NCI-H146 (cell line): Measurements from ENCODE around the gene VWC2.

ENCODE experiments used
- DNase-seq: peaks from one replicate; lab custom pipeline; 2025; lab: John Stamatoyannopoulos, UW

VWC2 gene

DNA sequence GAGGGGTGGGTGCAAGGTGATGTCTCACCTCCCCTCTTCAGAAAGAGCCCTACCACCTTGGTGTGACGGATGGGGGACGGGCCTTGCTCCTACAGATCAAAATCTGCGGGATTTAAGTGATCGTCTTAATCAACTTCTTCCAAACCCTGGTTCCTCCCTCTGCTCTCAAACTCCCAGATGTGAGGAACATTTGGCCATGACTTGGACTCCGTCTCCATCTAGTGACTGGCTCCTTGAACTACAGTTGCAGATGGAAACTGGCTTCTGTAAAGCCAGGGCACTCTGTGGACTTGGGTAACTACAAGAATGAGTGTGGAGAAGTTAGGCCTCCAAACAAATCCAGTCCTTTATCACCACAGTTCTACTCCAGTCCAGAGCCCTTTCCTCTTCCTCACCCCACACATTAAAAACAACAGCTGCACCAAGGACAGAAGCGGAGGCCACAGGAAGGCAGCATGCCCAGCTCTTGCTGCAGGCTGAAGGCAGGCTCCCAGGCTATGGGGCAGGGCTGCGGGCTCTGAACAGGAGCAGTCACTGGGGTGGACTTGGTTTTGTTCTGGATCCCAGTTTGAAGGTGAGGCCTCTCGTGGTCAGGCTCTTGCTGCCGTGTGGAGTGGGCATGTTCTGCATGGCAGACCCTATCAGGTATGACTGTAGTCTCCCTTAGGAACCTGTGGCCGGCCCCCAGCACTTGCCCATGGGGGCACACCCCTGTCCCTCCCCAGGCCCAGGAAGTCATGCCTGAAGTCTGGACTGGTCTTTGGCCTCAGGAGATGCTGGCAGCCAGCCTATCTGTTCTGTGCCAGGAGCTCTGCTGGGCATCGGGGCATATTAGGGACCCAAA, 79.4 kb downstream of the VWC2 start:
- DNase-seq = peak; percentile 12

DNA sequence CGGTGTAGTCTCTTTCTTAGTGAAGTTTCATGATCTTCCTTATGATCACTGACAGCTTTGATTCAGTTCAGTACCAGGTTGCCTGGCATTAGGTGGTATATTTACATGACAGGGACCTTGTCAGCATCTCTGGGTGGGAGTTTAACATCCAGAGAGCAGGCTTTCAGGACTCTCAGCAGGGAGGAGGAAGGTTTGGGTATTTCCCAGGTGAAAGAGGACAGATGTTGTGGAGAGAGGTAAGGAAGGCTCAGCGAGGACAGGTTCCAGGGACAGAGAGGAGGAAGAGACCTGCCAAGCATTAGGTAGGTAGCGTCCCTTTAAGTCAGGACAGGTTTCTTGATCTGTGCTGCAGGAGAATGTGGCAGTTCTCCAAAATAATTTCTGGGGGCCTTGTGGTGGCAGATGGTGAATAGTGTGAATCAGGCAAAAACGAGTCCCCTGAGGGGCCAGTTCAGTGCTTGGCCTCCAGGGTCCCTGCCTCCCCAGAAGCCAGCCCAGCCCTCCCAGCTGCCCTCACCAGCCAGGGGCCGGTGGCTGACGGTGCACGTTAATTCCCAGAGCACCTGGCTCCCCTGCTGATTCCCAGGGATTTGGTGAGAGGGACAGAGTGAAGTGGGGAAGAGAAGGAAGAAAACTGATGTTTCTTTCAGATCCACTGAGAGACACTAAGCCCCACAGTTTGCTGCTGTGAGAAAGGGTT, 82.0 kb downstream of the VWC2 start:
- DNase-seq = no peak

DNA sequence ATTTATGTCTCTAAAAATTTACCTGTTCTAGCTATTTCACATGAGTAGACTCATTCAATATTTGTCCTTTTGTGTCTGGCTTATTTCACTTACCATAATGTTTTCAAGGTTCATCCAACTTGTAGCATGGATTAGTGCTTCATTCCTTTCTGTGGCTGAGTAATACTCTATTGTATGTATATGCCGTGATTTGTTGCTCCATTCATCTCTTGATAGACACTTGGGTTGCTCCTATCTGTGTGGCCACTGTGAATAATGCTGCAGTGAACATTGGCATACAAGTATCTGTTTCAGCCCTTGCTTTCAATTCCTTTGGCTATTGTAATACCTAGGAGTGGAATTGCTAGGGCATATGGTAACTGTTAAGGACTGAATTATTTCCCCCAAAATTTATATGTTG, 86.9 kb downstream of the VWC2 start:
- no peak for DNase-seq

DNA sequence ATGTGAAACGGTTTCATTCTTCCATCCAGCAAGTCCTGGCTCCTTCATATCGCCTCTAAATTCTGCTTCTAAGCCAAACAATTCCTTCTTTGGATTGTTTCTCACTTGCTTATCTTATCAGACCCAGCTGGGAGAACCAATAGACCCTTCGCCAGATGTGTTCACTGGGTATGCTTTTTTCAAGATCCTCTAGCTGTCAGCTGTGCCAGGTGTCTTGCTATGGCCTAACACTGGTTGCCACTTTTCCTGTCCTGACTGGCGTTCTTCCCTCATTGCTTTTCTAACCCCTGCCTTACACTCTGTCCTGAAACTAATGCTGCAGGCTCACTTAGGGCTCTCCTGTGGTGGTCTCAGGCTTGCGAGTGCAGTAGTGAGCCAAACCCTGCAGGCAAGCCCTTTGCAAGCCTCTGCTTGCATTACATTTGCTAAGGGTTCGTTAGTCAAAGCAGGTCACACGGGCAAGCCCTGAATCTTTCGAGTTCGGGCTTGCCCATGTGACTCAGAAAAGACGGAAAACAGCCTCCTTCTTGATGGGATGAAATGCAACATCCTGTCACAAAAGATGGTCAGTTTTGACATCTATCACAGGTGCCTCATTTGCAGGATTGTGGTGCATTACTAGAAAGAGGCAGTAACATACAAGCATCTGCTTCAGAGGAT, 92.8 kb downstream of the VWC2 start:
- no peak for DNase-seq

DNA sequence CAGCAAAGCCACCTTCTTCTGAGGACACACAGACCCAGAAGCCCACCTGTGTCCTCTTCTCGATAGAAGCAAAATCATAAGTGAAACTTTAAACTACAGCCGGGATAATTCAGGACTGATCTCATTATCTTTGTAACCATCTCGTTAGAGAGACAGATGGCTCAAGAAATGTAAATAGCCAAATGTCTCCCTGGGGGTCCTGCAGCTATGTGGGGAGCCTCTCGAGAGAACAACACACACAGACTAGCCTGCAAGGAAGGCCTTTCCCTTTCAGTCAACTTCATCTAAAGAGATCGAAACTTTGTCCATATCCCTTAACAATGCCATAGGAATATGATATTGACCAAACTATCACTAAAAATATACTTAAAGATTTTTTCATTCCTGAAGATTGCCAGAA, 93.5 kb downstream of the VWC2 start:
- no peak for DNase-seq

DNA sequence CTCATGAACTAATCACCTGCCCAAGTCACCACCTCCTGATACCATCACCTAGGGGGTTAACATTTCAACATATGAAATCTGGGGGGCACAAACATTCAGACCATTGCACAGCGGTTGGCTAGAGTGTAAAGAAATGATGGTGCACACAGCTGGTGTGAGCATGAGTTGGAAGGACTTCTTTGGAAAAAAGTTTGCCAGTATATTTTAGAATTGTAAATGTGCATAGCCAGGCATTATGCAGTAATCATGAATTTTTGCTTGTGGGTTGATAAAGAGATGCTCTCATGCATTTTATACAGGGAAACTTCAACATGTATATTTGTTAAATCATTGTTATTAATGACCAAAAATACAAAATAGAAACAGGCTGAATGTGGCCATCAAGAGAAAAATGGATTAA, 100.0 kb downstream of the VWC2 start:
- DNase-seq = no peak

DNA sequence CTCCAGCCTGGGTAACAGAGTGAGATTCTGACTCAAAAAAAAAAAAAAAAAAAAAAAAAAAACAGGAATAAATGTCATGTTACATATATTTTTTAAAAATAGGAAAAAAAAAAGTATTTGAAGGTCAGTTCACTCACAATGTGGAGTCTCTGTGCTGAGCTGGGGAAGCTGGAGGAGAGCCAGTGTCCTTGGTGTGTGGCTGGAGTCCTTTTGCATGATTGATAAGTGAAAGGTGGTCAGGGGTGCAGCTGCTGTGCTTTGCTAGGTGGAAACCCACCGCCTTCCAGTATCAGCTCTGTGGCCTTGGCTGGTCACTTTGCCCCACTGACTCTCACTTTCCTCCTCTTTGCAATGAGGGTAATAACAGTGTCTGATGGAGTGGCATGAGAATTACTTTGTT, 101.9 kb downstream of the VWC2 start:
- no peak for DNase-seq

DNA sequence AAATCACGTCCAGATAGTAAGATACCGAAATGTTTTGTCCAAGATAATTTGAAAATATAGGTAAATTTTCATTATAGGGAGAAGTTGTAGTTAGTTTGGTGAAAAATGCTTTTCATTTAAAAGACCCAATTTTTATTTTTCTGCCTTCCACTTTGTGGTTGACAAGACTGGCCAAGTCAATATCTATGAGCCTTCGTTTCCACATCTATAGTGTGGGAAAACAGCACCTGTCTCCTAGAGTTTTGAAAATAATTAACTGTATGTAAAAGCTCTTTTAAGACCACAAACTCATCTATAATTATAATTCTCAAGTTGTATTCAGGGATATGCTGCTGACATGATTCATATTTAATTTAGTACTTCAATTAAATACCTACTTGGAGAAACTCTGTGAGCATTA, 102.8 kb downstream of the VWC2 start:
- DNase-seq = no peak

DNA sequence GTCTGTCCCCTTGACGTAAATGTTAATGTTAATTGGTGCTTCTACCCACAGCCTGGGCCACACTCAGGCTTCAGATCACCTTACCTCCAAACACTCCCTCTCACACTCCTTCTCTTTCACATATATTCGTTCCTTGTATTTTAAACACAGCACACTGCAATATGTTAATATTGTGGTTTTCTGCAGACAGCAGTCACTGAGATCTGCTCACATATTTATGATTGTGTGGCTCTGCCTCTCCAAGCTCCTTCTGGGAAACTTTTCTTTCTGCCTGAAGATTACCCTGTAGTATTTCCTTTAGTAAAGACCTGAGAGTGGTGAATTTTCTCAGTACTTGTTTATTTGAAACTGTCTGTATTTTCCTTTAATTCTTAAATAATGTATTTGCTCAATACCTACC, 104.7 kb downstream of the VWC2 start:
- DNase-seq = no peak

DNA sequence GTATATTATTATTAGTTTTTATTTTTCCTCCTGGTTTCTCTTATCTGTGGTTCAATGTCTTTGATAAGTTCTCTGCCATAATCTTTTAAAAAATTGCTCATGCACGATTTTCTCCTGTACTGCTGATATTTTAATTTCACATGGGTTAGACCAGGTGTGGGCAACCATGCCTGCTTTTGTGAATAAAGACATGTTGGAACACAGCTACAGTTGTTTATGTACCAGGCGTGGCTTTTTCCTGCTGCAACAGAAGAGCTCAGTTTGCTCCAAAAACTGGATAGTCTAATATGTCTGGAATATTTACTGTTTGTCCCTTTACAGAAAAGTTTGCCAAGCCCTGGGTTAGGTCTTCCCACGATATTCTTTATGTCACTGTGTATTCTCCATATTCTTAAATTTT, 105.2 kb downstream of the VWC2 start:
- DNase-seq = no peak

DNA sequence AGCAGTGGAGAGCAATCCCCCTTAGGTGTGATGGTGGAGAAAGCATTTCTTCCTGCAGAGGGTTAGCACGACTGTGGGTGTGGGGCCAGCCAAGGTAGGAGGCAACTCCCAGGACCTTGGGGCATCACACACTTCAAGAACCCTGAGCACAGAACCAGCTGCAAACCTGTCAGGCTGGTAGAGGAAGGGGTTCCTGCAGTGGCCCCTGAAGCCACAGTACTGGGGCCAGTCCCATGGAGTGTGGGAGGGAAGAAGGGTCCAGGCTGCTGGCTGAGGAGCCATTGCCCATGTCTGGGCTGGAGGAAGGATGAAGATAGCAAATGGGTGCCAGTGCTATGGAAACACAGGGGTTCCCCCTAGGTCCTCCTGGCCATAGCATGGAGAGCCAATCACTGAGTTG, 110.5 kb downstream of the VWC2 start:
- no peak for DNase-seq

DNA sequence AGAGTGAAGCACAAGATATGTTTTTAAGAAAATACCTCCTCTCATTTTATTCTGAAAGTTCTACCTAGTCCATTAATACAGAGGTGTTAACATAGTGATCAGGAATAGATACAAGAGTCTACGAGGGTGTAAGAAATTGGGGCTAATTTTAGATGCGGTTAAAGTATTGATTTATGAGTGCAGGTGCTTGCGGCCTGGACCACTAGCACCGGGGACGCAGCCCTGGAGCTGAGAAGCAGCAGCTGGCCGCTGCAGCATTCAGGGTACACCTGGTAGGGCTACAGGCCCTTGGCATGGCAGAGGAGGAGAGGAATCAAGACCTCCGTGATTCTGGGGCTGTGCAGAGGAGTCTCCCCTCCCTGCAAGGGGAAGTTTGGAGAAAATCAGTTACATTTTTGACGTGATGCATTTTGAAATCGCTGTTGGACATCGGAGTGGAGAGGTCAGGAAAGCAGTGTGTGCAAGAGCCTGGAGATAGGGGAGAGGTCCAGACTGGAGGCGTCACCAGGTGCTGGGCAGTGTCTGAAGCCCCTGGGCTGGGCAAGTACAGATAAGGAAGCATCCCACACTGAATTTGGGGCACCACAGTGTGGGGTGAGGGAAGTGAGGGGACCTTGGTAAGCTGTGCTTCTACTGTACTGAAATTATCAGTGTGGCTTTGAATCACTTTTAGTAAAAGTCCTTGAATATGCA, 112.3 kb downstream of the VWC2 start:
- no peak for DNase-seq

DNA sequence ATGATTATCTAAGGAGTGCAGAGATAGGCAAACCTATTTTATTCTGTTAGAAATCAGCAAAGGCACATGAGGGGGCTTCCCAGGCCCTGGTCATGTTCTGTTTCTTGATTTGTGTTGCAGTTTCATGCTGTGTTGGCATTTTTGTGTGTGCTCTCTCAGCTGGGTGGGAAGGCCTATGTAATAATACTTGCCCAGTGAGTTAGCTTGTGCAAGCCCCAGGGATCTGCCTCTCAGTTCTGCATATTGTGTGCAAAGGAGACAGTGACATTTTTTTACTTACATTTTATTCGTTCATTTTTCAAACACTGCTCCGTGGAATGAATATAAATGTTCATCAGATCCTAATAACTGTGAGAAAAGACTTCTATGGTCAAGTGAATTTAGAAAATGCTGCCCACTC, 119.0 kb downstream of the VWC2 start:
- DNase-seq = no peak

DNA sequence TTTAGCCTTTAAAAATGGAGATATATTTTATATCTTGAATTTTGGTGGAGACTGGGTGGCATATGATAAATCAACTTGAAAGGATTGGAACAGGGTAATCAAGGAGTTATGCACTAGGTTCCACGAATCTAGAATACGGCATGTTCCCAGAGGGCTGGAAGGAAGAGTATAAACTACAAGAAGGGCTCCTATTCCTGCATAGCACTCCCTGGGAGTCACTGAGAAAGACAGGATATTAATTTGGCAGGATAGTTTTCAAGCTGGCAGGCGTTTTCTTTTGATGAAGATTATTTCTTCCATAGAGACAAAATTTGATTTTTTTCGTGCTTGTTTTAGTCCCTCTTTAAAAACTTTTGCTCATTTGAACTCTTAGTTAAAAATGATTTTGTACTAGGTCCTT, 119.7 kb downstream of the VWC2 start:
- no peak for DNase-seq

DNA sequence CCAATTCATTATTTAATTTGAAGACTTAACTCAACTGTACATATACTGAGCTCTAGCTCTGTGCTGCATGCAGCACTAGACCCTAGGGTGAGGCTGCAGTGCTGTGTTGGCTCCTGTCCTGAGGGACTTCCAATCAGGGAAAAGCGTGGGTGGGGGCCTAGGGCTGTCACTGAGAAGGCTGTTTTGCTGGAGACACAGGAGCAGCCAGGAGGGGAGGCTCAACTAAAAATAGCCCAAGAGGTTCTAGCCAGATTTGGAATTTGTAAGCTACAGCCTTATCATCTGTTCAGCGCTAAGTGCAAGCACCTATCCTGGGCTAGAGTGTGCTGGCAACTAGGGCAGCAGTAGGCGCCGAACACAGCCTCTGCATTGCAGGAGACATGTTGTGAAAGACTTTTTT, 121.1 kb downstream of the VWC2 start:
- no peak for DNase-seq

DNA sequence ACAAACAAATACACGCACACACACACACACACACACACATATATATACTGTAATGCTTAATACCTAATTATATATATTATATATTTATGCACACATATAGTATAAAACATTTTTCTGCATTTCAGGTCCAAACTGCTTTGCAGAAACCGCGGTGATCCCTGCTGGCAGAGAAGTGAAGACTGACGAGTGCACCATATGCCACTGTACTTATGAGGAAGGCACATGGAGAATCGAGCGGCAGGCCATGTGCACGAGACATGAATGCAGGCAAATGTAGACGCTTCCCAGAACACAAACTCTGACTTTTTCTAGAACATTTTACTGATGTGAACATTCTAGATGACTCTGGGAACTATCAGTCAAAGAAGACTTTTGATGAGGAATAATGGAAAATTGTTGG, 138.5 kb downstream of the VWC2 start:
- DNase-seq = no peak

DNA sequence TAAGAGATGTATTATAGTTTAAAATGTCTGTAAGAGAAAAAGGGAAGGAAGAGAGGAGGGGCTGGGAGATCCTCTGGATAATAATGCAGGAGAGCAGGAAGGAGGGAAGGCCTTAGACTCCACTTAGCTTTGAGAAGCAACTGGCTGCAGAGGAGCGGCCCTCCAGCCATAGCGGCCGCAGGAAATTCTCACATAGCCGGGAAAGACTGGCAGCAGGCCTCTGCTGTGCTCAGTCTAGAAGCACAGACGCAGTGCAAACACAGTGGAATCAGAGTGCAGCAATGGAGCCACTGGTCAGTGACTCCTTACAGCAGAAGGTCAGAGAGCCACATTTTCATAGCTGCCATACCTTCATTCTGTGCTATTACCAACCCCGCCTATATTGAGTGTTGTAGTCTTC, 153.3 kb downstream of the VWC2 start:
- DNase-seq = no peak

DNA sequence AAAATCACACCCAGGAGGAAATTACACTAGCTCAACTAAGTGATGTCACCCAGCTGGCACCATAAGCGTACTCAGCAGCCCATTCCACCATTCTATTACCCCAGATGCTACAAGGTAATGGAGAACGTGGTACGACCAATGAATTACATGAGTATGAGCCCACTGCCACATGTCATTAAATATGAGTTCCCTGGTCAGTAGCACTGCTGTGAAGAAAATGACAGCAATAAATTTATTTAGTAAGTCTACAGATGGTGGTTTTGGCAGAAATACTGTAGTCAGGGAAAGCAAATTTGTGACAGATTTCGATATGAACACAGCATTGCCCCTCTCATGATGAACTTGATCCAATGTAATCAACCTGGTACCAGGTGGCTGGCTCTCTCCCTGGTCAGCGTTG, 154.2 kb downstream of the VWC2 start:
- DNase-seq = no peak

DNA sequence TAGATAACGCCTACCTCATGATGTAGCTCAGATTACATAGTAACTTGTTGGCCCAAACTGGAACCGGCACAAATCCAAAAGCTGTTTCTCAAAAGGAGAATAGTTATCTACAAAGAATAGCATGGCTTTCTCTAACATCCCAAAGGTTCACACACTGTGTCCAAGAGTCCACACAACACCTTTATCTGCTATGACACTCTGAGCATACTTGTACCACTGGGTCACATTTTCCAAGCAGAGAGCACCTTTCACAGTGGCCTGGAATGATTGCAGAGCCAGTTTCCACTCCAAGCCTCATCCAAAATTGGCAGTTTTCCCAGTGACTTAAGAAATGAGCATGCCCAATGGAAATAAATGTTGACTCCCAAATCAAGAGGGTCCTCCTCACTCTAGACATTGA, 155.3 kb downstream of the VWC2 start:
- DNase-seq = no peak

DNA sequence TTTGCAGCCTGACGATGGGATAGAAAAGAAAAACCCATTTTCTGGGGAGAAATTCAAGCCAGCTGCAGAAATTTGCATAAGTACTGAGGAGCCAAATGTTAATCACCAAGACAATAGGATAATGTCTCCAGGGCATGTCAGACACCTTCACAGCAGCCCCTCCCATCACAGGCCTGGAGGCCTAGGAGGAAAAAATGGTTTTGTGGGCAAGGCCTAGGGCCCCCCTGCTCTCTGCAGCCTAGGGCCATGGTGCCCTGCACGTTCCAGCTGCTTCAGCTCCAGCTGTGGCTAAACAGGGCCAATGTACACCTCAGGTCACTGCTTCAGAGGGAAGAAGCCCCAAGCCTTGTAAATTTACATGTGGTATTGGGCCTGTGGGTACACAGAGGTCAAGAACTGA, 158.2 kb downstream of the VWC2 start:
- no peak for DNase-seq

DNA sequence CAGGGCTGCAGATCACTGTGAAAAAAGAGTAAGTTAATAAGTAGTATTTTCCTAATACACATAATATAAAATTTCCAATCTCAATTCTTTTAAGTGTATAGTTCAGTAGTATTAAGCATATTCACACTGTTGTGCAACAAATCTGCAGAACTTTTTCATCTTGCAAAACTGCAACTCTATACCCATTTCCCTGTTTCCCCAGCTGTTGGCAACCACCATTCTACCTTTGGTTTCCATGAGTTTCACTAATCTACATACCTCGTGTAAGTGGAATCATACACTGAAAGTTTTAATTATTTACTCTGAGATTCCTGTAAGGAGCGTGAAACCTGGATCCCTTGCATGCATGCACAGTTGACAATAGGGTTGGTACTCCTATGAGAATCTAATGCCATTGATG, 164.2 kb downstream of the VWC2 start:
- no peak for DNase-seq
